Muscle of back (tissue), 13 donors: ENCODE measurements around the gene LRRN1. TPM values are rescaled to one million over a fixed set of nuclear protein-coding genes. Genes with fewer than 3 reads are reported as not detected.

Source experiments
- DNase-seq, 3 donors: peaks; one replicate each; pipeline versions ENCODE4 v3.0.0 to v3.0.0-alpha.2; 2013
- long read RNA-seq, 9 donors: transcript quantifications; one replicate each; lab custom pipeline, GENCODE V29; 2026
- polyA plus RNA-seq, 10 donors: library from polyadenylated mRNA; unstranded; fragments of 120-200 nt; gene quantifications; one replicate each; pipeline ENCODE4 v1.2.1, GENCODE V29; 2013; ENCODE audit not compliant: insufficient read length in 10 of 10

Gene LRRN1
- polyA plus RNA-seq, result 10 to 100 TPM; 39.4 to 86.6 (median 58.8) TPM
- long read RNA-seq, donor 1, transcript LRRN1-201 (2 exons, 3,823 nt), result major isoform, 13 of 14 reads
- long read RNA-seq, donor 1, partial matches to known transcripts, result 0 of 14 reads
- long read RNA-seq, donor 1, other reads (novel, unspliced or antisense), result 0 of 14 reads
- long read RNA-seq, donor 2, transcript LRRN1-201 (2 exons, 3,823 nt), result major isoform, 10 of 11 reads
- long read RNA-seq, donor 2, partial matches to known transcripts, result 0 of 11 reads
- long read RNA-seq, donor 2, other reads (novel, unspliced or antisense), result 0 of 11 reads
- long read RNA-seq, donor 3, result 0 reads
- long read RNA-seq, donor 4, transcript LRRN1-201 (2 exons, 3,823 nt), result major isoform, 14 of 36 reads
- long read RNA-seq, donor 4, partial matches to known transcripts, result 20 of 36 reads
- long read RNA-seq, donor 4, other reads (novel, unspliced or antisense), result 0 of 36 reads
- long read RNA-seq, donor 5, transcript LRRN1-201 (2 exons, 3,823 nt), result major isoform, 11 of 47 reads
- long read RNA-seq, donor 5, partial matches to known transcripts, result 33 of 47 reads
- long read RNA-seq, donor 5, other reads (novel, unspliced or antisense), result 0 of 47 reads
- long read RNA-seq, donor 6, transcript LRRN1-201 (2 exons, 3,823 nt), result major isoform, 11 of 83 reads
- long read RNA-seq, donor 6, partial matches to known transcripts, result 70 of 83 reads
- long read RNA-seq, donor 6, other reads (novel, unspliced or antisense), result 0 of 83 reads
- long read RNA-seq, donor 7, transcript LRRN1-201 (2 exons, 3,823 nt), result major isoform, 10 of 11 reads
- long read RNA-seq, donor 7, partial matches to known transcripts, result 0 of 11 reads
- long read RNA-seq, donor 7, other reads (novel, unspliced or antisense), result 0 of 11 reads
- long read RNA-seq, donor 8, transcript LRRN1-201 (2 exons, 3,823 nt), result major isoform, 9 of 86 reads
- long read RNA-seq, donor 8, partial matches to known transcripts, result 76 of 86 reads
- long read RNA-seq, donor 8, other reads (novel, unspliced or antisense), result 0 of 86 reads
- long read RNA-seq, donor 9, partial matches to known transcripts, result 0 of 3 reads
- long read RNA-seq, donor 9, other reads (novel, unspliced or antisense), result 0 of 3 reads

- DNase-seq, result peak; percentile 62 to 87 (median 84)
These were observed at the start of gene LRRN1 for GRCh38 chr3:3799173-3800079. Gene LRRN1 (plus strand): TSS chr3:3799431. CDS start chr3:3844642, 45,211 bp downstream.

- DNase-seq, result no peak
These were observed 45.8 kb upstream of the LRRN1 start for GRCh38 chr3:3753416-3753815.

DNA sequence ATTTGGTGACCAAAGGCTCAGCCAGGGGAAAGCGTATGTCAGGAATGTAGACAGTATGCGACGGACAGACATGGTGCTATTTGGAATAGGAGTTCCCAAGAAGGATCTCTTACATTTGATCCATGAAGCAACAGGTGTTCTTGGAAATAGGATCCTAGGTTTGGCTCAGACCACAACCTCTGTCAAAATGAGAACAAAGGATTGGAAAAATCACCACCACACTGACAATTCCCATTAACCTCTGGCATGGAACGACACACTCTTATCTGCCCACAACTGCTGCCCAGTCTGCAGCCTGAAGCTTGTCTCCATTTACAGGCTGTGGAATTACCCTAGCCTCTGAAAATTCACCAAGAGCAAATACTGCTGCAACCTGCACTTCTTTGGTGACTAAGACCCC lies 33.6 kb upstream of the LRRN1 start:
- peak; percentile 13 to 40 (median 37) for DNase-seq

DNA sequence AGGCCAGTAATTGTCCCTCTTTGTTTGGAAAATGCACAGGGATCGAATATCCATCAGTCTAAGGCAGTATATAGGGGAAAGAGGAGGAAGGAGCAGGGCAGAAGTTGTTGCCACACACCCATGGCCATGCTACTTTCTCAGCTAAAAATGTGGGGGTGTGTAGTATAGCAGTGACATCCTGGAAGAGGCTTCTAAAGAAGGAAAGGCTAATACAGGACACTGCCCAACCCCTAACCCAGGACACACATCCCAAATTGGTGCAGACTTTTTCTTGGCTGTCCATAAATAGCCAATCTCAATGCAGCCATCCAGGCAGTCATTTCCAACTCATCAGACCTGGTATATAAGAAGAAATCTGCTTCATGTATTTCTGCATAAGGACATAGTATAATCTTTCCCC lies 33.1 kb upstream of the LRRN1 start:
- no peak for DNase-seq

- peak; percentile 25 to 76 (median 71) for DNase-seq
These were observed 28.1 kb upstream of the LRRN1 start for GRCh38 chr3:3771094-3771493.

- peak; percentile 30 to 83 (median 78) for DNase-seq
These were observed 27.7 kb upstream of the LRRN1 start for GRCh38 chr3:3771567-3771966.

DNA sequence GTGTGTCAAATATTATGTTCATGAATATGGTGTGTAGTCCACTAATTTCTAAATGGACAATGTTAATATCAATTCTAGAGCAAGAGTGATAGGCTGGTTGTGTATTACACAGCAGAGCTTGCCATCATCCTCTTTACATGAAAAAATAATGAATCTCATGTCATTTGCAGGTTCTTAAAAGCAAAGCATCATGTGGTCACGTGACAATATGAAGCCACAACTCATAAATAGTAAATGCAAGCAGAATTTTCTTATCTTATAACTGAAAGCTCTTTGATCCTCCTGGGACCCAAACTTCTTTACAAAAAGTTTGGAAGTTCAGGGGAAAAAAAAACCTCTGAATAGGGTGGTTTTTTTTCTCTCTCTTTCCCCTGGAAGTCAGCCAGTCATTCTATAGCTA lies 26.9 kb upstream of the LRRN1 start:
- DNase-seq, result peak in 1 of 3 donors; percentile 5

- no peak for DNase-seq
These were observed 26.3 kb upstream of the LRRN1 start for GRCh38 chr3:3772920-3773319.

DNA sequence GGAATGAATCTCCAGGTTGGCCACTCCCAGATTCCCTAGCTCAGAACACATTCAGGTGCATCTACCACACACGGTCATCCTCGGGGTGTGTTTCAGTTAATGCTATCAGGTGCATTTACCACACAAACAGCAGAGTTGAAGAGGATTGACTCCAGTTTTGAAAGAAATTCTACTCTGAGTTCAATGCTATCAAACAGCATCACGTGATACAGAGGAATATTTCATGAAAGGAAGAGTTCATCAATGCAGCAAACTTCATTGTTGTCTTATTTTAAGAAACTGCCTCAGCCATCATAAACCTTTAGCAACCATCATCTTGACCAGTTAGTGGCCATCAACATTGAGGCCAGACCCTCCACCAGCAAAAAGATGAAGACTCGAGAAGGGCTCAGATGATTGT lies 22.6 kb upstream of the LRRN1 start:
- no peak for DNase-seq

DNA sequence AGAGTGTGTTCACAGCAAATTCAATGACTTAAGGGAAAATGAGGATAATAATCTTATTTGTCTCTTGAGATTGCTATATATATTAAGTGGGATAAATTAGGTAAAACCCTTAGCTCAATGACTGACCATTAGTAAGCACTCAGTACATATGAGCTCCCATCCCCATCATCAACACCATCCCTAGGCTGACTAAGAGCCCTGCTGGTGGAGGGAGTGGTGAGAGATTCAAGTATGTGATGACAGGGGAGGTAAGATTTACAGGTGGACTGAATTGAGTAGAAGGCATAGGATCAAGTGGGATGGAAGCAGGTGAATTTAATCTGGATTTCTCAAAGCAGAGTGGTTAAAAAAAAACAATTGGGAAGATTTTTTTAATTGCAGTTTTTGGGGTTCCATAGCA lies 21.0 kb upstream of the LRRN1 start:
- DNase-seq, result no peak

DNA sequence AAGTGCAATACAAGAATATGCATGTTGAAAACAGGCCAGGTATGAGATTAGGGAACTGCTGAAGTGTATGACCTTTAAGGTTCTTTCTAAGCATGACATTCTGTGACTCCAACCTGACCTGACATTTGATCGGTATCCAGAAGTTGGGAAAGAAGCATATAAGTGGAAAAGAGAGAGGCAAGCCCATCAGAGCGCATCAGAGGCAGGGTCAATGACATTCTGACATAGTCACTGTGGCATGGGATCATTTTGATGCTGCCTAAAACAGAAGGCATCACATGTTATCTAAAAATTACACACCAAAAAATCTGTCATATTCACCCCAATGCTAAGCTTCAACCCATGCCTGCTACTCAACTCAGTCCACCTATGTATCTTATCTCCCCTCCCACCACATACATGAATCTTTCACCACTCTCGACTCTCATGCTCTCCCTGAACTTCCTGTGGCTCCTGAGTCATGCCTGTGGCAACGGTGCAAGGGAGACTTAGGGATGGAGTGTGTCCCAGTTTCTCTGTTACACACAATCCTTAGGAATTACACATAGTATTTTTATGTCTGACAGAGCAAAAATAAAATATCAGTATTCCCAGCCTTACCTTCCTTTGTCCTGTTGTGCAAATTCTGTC lies 20.5 kb upstream of the LRRN1 start:
- no peak for DNase-seq

- DNase-seq, result no peak
These were observed 16.8 kb upstream of the LRRN1 start for GRCh38 chr3:3782457-3782856.

DNA sequence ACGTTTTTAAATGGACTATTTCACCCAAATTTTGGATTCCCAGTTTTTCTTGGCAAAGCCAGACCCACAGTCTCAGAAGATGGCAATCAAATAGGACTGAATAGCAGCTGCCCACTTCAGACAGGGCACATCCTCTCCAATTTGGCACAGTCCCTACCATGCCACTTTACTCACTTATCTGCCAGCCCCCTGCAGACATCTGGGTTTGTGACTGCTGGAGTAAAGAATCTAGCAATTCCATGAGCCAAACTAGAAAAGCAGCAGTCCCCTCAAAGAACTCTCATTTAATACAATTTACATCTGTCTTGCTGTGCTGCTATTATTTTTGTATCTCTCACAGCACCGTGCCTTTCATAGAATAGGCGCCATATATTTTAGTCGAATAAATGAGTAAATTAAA lies 16.0 kb upstream of the LRRN1 start:
- peak in 1 of 3 donors; percentile 39 for DNase-seq

GRCh38 chr3:3783696-3784095 lies 15.5 kb upstream of the LRRN1 start:
- peak in 2 of 3 donors; percentile 30 to 51 for DNase-seq

DNA sequence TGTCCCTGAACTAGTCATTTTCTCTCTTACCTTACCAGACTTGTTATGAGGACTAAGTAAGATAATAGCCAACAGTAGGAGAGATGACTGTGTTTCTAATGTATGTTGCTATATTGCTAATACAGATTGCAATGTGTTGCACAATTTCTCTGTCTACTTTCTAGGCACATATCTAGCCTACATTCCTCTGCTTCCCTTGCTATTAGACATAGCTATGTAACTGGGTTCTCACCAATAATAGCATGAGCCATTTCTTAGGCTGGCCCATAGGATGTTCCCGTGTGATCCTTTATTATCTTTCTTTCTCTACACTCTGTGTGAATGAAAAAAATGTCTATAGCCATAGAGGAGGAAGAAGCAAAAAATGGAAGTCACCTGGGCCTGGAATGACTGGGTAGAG lies 6.8 kb upstream of the LRRN1 start:
- DNase-seq, result no peak

GRCh38 chr3:3798631-3799113 lies 559 bp upstream of the LRRN1 start:
- peak in 2 of 3 donors; percentile 42 to 81 for DNase-seq

DNA sequence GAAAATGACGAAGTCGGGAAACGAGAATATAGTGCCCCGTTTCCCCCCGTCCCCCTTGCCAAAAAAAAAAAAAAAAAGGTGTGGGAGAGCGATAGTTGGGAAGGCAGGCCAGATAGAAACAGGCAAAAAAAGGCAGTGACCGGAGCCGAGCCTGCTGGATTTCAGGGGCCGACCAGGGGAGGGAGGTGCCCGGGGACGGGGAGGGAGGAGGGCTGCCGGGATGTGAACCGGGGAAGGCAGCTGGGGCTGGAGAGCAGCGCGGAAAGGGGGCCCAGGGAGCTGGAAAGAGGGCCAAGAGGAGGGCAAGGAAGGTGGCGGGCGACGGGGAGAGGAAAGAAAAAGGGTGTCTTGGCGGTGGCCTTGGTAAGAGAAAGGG lies 837 bp downstream of the LRRN1 start:
- peak in 2 of 3 donors; percentile 36 to 61 for DNase-seq

DNA sequence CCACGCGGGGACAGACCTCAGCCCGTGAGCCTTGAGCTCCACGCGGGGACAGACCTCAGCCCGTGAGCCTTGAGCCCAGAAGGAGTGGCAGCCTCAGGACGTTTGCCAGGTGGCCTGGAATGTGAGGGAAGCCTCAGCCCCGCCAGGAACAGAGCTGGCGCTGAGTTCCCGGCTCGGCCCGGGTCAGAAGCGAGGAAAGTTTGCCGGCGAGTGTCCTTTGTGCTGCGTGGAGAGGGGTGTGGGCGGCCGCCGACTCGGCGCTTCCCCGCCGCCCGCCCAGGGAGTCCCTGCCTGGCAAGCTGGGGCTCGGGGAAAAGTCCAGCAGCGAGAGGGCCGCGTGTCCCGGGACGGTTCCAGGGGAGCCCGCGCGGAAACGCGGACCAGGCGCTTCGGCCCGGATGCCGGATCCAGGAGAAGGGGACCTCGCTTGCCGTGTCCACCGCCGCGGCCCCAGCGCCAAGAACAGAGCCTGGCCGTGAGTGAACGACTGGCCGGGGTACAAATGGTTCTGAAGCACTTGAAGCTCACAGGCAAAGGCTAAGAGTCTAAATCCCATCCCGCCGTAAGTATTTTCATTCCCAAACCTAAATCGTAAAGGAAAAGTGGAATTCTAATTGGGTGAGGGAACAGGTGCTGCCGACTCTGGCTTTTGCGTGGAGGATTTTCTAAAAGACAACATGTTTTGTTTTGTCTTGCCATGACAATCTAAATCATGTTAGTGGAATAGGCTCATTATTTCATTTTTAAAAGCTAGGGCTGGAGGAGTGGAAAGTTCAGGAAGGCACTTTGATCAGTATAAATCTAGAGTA lies 1.7 kb downstream of the LRRN1 start:
- DNase-seq, result peak in 2 of 3 donors; percentile 23 to 54

DNA sequence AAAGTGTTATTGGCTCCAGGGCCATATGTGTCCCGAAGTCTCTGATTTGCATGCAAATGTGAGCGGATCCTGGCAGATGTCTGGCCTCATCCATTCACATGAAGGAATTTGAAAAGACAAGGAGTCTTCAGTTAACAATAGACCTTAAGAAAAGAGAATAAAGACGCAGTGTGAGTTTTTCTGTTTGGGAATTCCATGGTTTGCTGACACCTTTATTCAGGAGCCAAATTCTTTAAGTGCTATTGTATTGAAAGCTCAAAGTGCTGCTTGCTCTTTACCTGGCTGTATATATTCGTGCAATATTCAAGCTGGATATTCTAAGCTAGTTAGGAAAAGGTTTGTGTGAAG lies 2.2 kb downstream of the LRRN1 start:
- no peak for DNase-seq

DNA sequence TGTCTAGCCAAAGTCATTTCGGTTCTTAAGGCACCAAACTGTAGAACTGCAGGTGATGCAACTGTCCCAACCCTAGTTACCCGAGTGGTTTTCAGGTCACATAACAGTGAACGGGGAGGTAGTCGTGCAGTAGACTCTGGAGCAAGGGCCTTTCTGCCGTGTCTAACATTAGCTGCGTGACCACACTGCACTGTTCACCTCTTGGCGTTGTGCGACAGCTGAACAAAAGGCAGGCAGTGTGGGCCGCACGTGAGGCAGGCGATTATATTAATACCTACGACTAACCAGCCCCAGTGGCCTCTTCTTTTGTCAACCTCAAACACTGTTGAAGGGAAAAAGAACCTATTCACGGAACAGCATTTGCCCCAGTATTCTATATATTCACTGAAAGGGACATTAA lies 2.8 kb downstream of the LRRN1 start:
- peak in 1 of 3 donors; percentile 5 for DNase-seq
